GM18909 (cell line): Measurements from ENCODE around the gene FBLN1.
"Not testable (repeated sequence)": the region's sequence is repeated elsewhere in the genome, so short reads cannot be mapped to it uniquely, and the experiment has no call there.

Experiments
- ATAC-seq: cut with Tn5 transposase; IDR thresholded peaks from one replicate; pipeline ENCODE4 v1.9.1; 2021; ENCODE audit warnings: mild to moderate bottlenecking; ENCODE audit not compliant: unreplicated experiment, poor library complexity

FBLN1 gene

DNA sequence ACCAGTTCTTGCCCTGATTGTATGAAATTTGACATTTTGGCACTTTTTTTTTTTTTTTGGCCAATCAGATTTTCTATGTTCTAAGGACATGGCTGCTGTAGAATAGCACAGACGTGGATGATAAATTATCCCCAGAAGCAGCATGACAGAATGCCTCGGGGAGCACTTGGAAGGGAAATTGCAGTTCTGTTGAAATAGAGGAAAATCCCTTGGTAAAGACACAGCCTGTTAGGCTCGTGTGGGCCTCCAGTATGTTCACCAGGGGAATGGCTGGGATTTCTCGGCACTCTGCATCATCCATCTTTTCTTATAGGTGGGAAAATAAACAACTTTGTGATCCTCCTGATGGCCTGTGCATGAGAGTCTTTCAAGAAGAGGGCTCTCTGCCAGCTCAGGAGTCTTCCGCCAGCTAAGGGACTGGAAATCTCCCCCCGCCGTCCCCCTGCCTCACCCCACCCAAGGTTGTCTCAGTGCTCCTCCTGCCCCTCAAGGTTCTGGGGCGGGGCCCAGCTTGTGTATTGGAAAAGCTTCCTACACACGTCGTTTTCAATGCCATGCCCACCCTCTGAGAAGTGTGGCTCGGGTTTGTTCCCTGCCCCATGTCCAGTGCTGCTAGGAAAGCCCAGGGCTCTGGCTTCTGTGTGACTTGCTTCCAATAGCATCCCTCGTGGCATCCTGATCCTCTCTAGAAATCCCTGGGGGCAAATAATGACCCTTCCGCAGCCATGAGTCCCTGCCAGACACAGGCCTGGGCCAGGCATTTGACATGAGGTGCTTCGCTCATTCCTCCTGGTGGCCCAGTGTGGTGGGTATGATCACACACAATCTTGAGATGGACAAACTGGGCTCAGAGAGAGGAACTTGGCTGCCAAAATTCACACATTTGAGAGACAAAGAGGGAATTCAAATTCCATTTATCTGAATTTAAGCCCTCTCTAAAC is 98.4 kb downstream of the FBLN1 start:
- no peak for ATAC-seq

- no peak for ATAC-seq
Measured at GRCh38 chr22:45602004-45602733, 99.5 kb downstream of the FBLN1 start.

DNA sequence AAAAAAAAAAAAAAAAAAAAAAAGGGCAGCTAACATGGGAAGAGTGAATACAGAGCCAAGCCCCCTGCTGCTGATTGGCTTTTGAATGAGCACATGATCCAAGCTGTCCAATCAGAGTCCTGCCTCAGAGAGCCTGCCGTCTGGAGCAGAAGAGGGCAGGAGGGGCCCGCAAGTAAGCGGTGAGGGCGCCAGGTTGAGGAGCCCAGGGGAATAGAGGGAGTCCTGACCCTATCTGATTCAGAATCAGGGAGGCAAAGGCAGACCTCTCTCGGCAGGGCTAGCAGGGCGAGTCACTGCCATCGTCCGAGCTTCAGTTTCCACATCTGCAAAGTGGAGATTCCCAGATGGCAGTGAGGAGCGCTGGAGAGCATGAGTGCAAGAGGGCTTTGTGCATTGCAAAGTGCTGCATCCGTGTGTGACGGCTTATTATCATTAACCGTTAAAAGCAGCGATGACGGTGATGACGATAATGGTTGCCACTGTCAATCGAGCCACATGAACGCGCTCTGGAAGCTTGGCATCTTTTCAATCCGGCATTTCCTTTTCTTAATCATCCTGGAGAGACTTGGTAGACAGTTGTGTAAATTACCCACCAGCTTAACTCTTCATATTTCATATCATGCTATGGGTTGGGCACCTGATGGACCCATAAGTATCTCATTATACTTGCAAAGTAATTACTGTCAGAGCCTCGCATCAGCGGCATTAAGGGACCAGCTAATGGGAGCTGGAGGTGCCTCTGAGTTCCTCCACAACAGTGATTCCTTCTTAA is 100.3 kb downstream of the FBLN1 start:
- no peak for ATAC-seq

GRCh38 chr22:45603619-45604018 is 100.9 kb downstream of the FBLN1 start:
- no peak for ATAC-seq

DNA sequence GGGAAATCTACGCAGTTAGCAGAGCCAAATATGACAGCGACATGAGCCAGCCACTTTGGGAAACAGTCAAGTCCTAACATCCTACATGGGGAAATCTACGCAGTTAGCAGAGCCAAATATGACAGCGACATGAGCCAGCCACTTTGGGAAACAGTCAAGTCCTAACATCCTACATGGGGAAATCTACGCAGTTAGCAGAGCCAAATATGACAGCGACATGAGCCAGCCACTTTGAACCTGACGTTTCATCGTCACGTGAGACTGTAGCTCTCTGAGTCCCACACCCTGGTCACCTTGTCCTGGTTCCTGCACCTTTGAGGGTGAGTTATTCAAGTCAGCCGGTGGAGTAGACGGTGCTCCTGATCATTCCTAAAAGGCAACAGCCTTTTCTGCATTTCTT is 105.4 kb downstream of the FBLN1 start:
- not testable (repeated sequence) for ATAC-seq

- no peak for ATAC-seq
Measured at GRCh38 chr22:45608763-45609180, 106.1 kb downstream of the FBLN1 start.

DNA sequence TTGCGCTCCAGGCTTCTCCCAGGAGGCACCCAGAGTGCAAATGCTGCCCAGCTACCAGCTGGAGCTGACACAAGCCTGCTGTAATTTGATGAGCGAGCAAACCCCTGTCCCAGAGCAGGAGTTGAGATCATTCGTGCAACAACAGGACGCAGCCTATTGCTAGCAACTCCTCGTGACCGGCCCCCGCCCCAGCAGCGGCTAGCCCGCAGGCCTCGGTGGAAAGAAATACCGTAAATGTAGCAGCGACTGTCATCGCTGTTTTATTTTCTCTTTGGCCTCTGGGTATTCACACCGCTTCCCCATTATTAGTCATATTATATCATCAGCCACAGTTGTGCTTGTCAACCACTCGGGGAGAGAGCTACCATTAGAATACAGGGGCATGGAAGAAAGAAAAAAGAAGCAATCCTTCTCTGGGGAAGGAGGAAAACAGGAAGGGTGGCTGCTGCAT is 109.8 kb downstream of the FBLN1 start:
- no peak for ATAC-seq

DNA sequence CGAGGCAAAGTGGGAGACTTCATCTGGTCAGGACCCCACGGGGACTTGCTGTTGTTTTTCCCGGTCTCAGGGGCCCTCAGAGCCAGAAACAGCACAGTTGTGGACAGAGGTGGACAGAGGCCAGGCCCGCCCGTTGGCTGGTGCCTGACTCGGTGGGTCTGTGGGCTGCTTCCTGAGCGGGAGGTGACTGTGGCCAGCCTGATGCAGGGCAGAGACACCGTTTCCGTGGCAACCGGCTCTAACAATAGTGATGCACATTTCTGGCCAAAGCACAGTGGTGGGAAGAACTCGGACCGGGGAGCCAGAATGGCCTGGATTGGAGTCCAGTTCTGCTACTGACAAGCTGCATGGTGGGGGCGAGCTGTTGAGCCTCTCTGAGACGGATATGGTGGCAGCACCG is 110.3 kb downstream of the FBLN1 start:
- no peak for ATAC-seq

- no peak for ATAC-seq
Measured at GRCh38 chr22:45615364-45615763, 112.7 kb downstream of the FBLN1 start.

DNA sequence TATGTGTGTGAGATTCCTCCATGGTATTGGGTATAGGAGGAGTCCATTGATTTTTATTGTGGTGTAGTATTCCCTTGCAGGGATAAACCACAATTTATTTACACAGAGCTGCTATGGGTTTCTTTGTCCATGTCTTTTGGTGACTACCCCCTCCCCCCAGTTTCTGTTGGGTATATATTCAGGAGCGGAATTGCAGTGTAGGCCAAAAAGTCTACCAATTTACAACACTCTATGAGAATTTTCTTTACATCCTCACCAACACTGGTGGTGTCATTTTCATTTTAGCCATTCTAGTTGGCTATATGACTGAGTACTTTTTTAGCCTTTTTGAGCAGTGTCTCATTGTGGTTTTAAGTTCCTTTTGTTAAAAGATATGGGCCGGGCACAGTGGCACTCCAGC is 113.7 kb downstream of the FBLN1 start:
- no peak for ATAC-seq

DNA sequence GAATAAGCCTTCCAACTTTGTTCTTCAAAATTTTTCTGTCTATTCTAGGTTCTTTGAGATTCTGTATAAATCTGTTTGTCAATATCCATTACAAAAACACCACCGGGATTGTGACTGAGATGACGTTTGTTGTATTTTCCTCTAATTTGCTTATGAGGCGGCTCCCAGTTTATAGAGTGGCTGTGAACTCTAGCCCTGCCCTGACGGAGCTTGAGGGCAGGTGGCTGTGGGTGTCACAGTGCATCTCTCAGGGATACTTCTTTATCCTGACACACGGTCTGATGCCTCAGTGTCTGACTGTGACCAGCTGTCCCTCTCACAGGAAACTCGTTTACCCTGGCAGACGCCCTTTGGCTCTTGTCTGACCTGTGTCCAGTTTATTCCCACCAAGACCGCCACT is 115.3 kb downstream of the FBLN1 start:
- no peak for ATAC-seq

GRCh38 chr22:45620706-45621105 is 118.0 kb downstream of the FBLN1 start:
- ATAC-seq, result no peak

GRCh38 chr22:45621836-45622600 is 119.3 kb downstream of the FBLN1 start:
- no peak for ATAC-seq

DNA sequence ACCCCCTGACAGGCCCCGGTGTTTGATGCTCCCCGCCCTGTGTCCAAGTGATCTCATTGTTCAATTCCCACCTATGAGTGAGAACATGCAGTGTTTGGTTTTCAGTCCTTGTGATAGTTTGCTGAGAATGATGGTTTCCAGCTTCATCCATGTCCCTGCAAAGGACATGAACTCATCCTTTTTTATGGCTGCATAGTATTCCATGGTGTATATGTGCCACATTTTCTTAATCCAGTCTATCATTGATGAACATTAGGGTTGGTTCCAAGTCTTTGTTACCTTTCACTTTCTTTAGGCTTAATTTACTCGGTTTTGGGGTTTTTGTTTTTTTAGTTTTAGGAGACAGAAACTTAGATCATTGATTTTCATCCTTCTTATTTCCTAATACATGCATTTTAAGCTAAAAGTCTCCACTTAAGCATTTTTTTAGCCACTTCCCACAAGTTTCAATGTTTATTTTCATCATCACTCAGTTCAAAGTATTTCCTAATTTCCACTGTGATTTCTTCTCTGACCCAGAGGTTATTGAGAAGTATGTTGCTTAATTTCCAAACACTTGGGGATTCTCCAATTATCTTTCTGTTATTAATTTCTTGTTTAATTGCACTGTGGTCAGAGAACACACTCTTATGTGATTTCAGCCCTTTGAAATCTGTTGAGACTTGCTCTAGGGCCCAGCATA is 120.9 kb downstream of the FBLN1 start:
- ATAC-seq, result not testable (repeated sequence)

GRCh38 chr22:45626198-45626651 is 123.5 kb downstream of the FBLN1 start:
- no peak for ATAC-seq

DNA sequence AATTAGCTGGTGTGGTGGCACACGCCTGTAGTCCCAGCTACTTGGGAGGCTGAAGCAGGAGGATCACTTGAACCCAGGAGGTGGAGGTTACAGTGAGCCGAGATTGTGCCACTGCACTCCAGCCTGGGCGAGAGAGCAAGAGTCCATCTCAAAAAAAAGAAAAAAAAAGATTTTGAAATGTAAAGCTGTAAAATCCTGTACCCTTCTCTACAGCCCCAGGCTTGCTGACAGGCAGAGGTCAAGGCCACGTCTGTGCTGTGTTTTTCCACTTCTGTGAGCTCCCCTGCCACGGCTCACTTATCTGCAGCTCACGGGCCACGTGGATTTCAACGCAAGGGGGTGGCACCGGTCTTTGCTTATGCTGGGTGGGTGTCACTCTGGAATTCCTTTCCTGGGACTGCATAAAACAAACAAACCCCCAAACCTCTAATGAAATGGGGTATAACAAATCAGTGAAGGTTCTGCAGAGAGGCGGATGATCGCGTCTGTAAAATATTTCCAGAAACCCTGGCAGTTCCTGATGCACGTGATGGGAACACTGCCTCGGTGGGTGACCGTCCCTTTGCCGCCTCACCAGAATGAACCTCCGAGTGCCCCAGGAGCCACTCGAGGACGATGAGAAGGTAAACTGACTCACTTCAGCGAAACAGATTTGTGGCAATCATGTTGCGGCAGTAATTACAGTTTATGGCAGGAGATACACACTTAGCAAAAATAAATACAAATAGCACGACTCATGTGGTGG is 125.0 kb downstream of the FBLN1 start:
- no peak for ATAC-seq

DNA sequence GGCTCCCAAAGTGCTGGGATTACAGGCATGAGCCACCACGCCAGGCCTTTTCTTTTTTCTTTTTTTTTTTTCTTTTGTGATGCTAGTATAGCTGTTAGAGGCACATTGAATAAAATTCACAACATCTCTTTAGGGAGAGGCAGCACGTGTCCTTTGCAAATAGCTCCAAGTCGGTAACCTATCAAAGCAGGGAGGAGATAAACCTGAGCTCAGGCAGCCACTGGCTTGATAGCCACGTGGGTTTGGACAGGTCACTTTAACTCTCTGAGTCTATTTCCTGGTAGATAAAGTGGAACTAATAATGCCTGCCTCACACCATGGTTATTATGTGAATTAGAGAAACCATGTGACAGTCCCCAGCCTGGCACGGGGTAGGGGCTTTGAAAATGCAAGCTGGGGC is 125.8 kb downstream of the FBLN1 start:
- ATAC-seq, result no peak

- ATAC-seq, result no peak
Measured at GRCh38 chr22:45629469-45630089, 126.9 kb downstream of the FBLN1 start.
